Endothelial cell of umbilical vein (primary cell): Measurements from ENCODE around the gene IPO4. TPM values are rescaled to one million over a fixed set of nuclear protein-coding genes. Genes with fewer than 3 reads are reported as not detected.

Source experiments
- BruUV-seq: library from RNA; stranded (reverse); fragments of 400-500 nt; replicated peaks from 2 replicates; lab custom pipeline; 2021; lab: Mats Ljungman, UMichigan
- CTCF ChIA-PET: fragments of 300-600, 350-600 bp; sonication (Branson Sonifier 250); formaldehyde crosslinking; loops from one replicate; lab custom pipeline; 2021; ENCODE audit warnings: antibody characterized with exemption, inconsistent platforms; lab: Charles Lee
- POLR2A ChIA-PET: fragments of 300-600, 350-600 bp; sonication (Branson Sonifier 250); formaldehyde crosslinking; loops from one replicate; lab custom pipeline; 2021; ENCODE audit warnings: antibody characterized with exemption, inconsistent platforms; lab: Charles Lee
- DNase-seq: peaks from one replicate; pipeline ENCODE4 v3.0.0-alpha.2; 2011; ENCODE audit warnings: low read depth, low spot score
- FAIRE-seq: peaks from 2 replicates; lab custom pipeline; 2011; peaks lifted over from hg19 to GRCh38; lab: Jason Lieb, UNC
- H2AFZ ChIP-seq: 2 replicates; pipeline ENCODE4 v1.6.0; 2012; ENCODE audit warnings: low read depth, low read length, control low read depth, inconsistent platforms
- H3K27ac ChIP-seq: 2 replicates; pipeline ENCODE4 v1.5.1; 2011; ENCODE audit warnings: low read depth, mild to moderate bottlenecking, control low read depth, low read length, moderate library complexity; ENCODE audit not compliant: insufficient read depth
- H3K27me3 ChIP-seq, 2 experiments: 2 replicates each; pipeline versions ENCODE4 v1.6.0 to v1.6.1; 2011; ENCODE audit warnings: low read length in 2 of 2, mixed read lengths in 1 of 2; ENCODE audit not compliant: control insufficient read depth in 2 of 2, insufficient read depth in 2 of 2
- H3K36me3 ChIP-seq, 2 experiments: 2 replicates in 1 of 2; 3 replicates in 1 of 2; pipeline ENCODE4 v1.5.1; 2011; ENCODE audit warnings: low read length in 2 of 2, mild to moderate bottlenecking in 1 of 2, moderate library complexity in 1 of 2; ENCODE audit not compliant: control insufficient read depth in 2 of 2, insufficient read depth in 2 of 2; ENCODE audit errors: extremely low read depth in 1 of 2
- H3K4me1 ChIP-seq: 3 replicates; pipeline ENCODE4 v1.5.1; 2011; ENCODE audit warnings: mild to moderate bottlenecking, low read length; ENCODE audit not compliant: control insufficient read depth, insufficient read depth; ENCODE audit errors: extremely low read depth
- H3K4me2 ChIP-seq: 2 replicates; pipeline ENCODE4 v1.6.1; 2011; ENCODE audit warnings: low read length, control low read depth, mixed read lengths; ENCODE audit not compliant: insufficient read depth
- H3K4me3 ChIP-seq, 3 experiments: fragments of 200-600 bp in 1 of 3; sonication (generic), shearing (Covaris generic) in 1 of 3; replicated peaks in 1 of 3; 2 replicates each; pipeline ENCODE4 v1.5.1; 2011 to 2016; ENCODE audit warnings: control low read depth in 3 of 3, low read length in 3 of 3, mild to moderate bottlenecking in 2 of 3, inconsistent platforms in 1 of 3, low read depth in 1 of 3, moderate library complexity in 1 of 3; ENCODE audit not compliant: insufficient read depth in 1 of 3
- H3K79me2 ChIP-seq: 2 replicates; pipeline ENCODE4 v1.6.0; 2012; ENCODE audit warnings: low read length, inconsistent platforms; ENCODE audit not compliant: control insufficient read depth, insufficient read depth
- H3K9ac ChIP-seq: replicated peaks from 2 replicates; pipeline ENCODE3; 2011; ENCODE audit warnings: low read length, control low read depth; ENCODE audit not compliant: insufficient read depth; ENCODE audit errors: extremely low read depth
- H3K9me1 ChIP-seq: replicated peaks from 3 replicates; pipeline ENCODE4 v1.6.0; 2011; ENCODE audit warnings: mild to moderate bottlenecking, low read length; ENCODE audit not compliant: control insufficient read depth, insufficient read depth; ENCODE audit errors: extremely low read depth
- H3K9me3 ChIP-seq: replicated peaks from 2 replicates; pipeline ENCODE4 v1.5.1; 2012; ENCODE audit warnings: low read length, inconsistent platforms; ENCODE audit not compliant: control insufficient read depth, insufficient read depth
- H4K20me1 ChIP-seq: replicated peaks from 2 replicates; pipeline ENCODE3; 2011; ENCODE audit warnings: mild to moderate bottlenecking, low read length; ENCODE audit not compliant: control insufficient read depth, insufficient read depth; ENCODE audit errors: extremely low read depth
- CTCF ChIP-seq, 2 donors: IDR thresholded peaks; 1 replicate in 1 of 2; 2 replicates in 1 of 2; pipeline ENCODE4 v1.5.1; 2011; ENCODE audit warnings: low read length in 2 of 2, mild to moderate bottlenecking in 2 of 2, moderate library complexity in 2 of 2, control low read depth in 1 of 2, inconsistent platforms in 1 of 2, low read depth in 1 of 2; ENCODE audit not compliant: insufficient read depth in 1 of 2; ENCODE audit errors: extremely low read depth in 1 of 2
- EZH2 ChIP-seq: IDR thresholded peaks from 2 replicates; pipeline ENCODE4 v1.6.1; 2012; ENCODE audit warnings: borderline replicate concordance, low read depth, mild to moderate bottlenecking, moderate library complexity, low read length, inconsistent platforms; ENCODE audit not compliant: severe bottlenecking
- FOS ChIP-seq: IDR thresholded peaks from 2 replicates; pipeline ENCODE4 v1.6.1; 2011; ENCODE audit warnings: mild to moderate bottlenecking, low read length, moderate library complexity, borderline replicate concordance; ENCODE audit not compliant: insufficient read depth
- GATA2 ChIP-seq: IDR thresholded peaks from 2 replicates; pipeline ENCODE4 v1.7.0; 2011; ENCODE audit warnings: low read depth, mild to moderate bottlenecking, moderate library complexity, mixed read lengths, low read length; ENCODE audit not compliant: insufficient read length, insufficient read depth
- JUN ChIP-seq: IDR thresholded peaks from 2 replicates; pipeline ENCODE4 v1.6.1; 2011; ENCODE audit warnings: borderline replicate concordance, low read depth; ENCODE audit not compliant: insufficient read length, insufficient read depth
- MAX ChIP-seq: IDR thresholded peaks from 2 replicates; pipeline ENCODE4 v1.6.1; 2011; ENCODE audit not compliant: insufficient read depth, insufficient read length
- MYC ChIP-seq: IDR thresholded peaks from one replicate; pipeline ENCODE4 v1.6.1; 2011; ENCODE audit warnings: mild to moderate bottlenecking, low read depth, low read length
- POLR2A ChIP-seq: IDR thresholded peaks from 2 replicates; pipeline ENCODE4 v1.6.1; 2012; ENCODE audit warnings: low read depth, mild to moderate bottlenecking, control low read depth, low read length
- POLR2AphosphoS5 ChIP-seq: IDR thresholded peaks from 2 replicates; pipeline ENCODE4 v1.6.1; 2012; ENCODE audit warnings: low read depth, mild to moderate bottlenecking, control low read depth, low read length, moderate library complexity; ENCODE audit not compliant: insufficient read depth
- dilution Hi-C: fragments of 300-500 bp; cut with MboI; formaldehyde crosslinking; loops from one replicate; pipeline ENCODE4 v1.15.0; 2019; ENCODE audit warnings: low sequenced_read_pairs; ENCODE audit not compliant: extremely low pct_ligation_motif_present
- intact Hi-C: fragments of 100-400 bp; cut with micrococcal nuclease; formaldehyde crosslinking; loops from one replicate; pipeline ENCODE4 v1.10.0; 2022
- polyA plus RNA-seq, 4 experiments: library from polyadenylated mRNA; depleted of rRNA in 3 of 4; stranded (reverse) in 3 of 4; unstranded in 1 of 4; fragments of >200 nt; gene quantifications; 2 replicates each; pipeline versions ENCODE4 v1.2.1 to v1.2.3, GENCODE V29; 2011 to 2012; ENCODE audit warnings: missing spikeins in 1 of 4
- total RNA-seq: library from RNA; stranded (reverse); gene quantifications from 2 replicates; pipeline ENCODE4 v1.2.3, GENCODE V29; 2021

IPO4 gene
- total and polyA plus RNA-seq, 2 donors (not counting 3 experiments of a cell fraction or from before 2014, with no cell fraction given) = 24.6 to 66.5 TPM

- no peak overlapping the region for H2AFZ ChIP-seq
- BruUV-seq = no TSS peak
- H3K9ac ChIP-seq = no peak overlapping the region
- no peaks in the 10 kb centered on the region for H4K20me1 ChIP-seq
- intact Hi-C loops (no loop called here), dilution Hi-C loops (no loop called here)
- ChIA-PET POLR2A (no interaction called here), CTCF (interaction anchor here (7.8 kb wide), 1 partner anchor 11 kb away, joined by 63 read pairs; the partner anchor contains the start of gene IRF9)
- DNase-seq = no peak
- no peaks in the 10 kb centered on the region for H3K9me1 ChIP-seq
- H3K27ac ChIP-seq = no peak overlapping the region
- FAIRE-seq = no peak
- H3K79me2 ChIP-seq = peaks cover 25% of the 10 kb centered on the region
- H3K9me3 ChIP-seq = no peaks in the 10 kb centered on the region
- H3K4me2 ChIP-seq = no peak overlapping the region
- peaks cover 5 to 25% of the 10 kb centered on the region in 2 experiments for H3K36me3 ChIP-seq
- TF ChIP-seq EZH2 = no peak
- H3K4me3 ChIP-seq = no peak overlapping the region
- H3K27me3 ChIP-seq = no peaks in the 10 kb centered on the region
- H3K4me1 ChIP-seq = peaks cover 16% of the 10 kb centered on the region
Observed at GRCh38 chr14:24150061-24150460, 38.6 kb downstream of the IPO4 start.

GRCh38 chr14:24149302-24149969 lies 39.2 kb downstream of the IPO4 start:
- Histone ChIP-seq H3K4me1 (peaks cover 16% of the 10 kb centered on the region), H3K9me1 (no peaks in the 10 kb centered on the region), H3K27ac (no peak overlapping the region), H3K4me3 (no peak overlapping the region), H3K27me3 (no peaks in the 10 kb centered on the region), H3K79me2 (peaks cover 25% of the 10 kb centered on the region), H2AFZ (no peak overlapping the region), H3K9ac (no peak overlapping the region), H3K36me3 (peaks cover 3 to 22% of the 10 kb centered on the region in 2 experiments), H3K4me2 (no peak overlapping the region), H3K9me3 (no peaks in the 10 kb centered on the region), H4K20me1 (no peaks in the 10 kb centered on the region)
- ChIA-PET POLR2A (no interaction called here), CTCF (interaction anchor here (1.0 to 7.8 kb wide), 2 partner anchors 11 to 91 kb away, joined by 6 to 63 read pairs; partner anchors contain the start of gene IRF9)
- FAIRE-seq (no peak), DNase-seq (no peak)
- BruUV-seq = no TSS peak
- dilution Hi-C loops (no loop called here), intact Hi-C loops (loop anchor here (5.0 kb wide), 3 partner anchors 148 to 283 kb away; partner anchors contain the start of genes DHRS1, NFATC4 and NOP9)
- TF ChIP-seq JUN (no peak), FOS (no peak), POLR2AphosphoS5 (no peak), MAX (no peak), POLR2A (no peak), CTCF (IDR thresholded peaks at IDR 0.05; ENCODE audit: extremely low read depth in 1 of 2, insufficient read depth in 1 of 2, low read depth in 1 of 2, low read length in 2 of 2) (no peak), GATA2 (no peak), MYC (no peak), EZH2 (no peak)
